ENCODE measurements around the gene ACADSB.

DNA sequence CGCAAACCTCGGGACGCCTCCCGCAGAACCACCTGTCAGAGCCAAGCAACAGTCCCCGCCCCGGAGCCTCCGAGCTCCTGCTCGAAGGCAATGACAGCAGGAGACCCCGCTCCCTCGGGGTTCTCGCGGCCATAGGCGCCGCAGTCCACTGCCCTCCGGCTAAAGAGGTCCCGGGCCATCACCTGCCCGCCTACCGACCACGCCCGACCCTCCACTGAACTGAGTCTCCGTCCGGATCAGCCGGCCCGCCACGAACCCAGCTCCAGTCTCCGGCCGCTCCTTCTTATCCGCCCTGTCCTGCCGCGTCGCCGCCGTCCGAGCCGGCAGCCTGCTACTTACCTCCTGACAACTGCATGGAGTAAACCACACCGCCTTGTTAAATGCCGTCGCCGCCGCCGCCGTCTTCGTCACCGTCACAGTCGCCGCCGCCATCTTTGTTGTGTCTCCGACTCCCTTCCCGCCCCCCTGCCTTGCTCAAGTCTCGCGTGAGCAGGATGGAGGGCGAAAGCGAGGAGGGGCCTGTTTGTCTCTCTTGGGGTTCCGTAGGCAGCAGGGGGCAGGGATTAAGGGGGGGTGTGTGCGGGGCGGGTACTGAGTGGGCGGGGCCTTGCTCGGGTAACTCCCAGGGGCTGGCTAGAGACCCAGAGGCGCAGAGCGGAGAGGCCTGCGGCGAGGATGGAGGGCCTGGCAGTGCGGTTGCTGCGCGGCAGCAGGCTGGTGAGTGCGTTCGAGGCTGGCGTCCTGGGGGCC, at the start of gene ACADSB, which contains the start of gene IKZF5:
- TF ChIP-seq, protein P1, sequence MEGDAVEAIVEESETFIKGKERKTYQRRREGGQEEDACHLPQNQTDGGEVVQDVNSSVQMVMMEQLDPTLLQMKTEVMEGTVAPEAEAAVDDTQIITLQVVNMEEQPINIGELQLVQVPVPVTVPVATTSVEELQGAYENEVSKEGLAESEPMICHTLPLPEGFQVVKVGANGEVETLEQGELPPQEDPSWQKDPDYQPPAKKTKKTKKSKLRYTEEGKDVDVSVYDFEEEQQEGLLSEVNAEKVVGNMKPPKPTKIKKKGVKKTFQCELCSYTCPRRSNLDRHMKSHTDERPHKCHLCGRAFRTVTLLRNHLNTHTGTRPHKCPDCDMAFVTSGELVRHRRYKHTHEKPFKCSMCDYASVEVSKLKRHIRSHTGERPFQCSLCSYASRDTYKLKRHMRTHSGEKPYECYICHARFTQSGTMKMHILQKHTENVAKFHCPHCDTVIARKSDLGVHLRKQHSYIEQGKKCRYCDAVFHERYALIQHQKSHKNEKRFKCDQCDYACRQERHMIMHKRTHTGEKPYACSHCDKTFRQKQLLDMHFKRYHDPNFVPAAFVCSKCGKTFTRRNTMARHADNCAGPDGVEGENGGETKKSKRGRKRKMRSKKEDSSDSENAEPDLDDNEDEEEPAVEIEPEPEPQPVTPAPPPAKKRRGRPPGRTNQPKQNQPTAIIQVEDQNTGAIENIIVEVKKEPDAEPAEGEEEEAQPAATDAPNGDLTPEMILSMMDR (IDR thresholded peaks at IDR 0.05; ENCODE audit: borderline replicate concordance, extremely low read depth, low read length, poor library complexity, severe bottlenecking): no peak
- TF ChIP-seq EZH2 (IDR thresholded peaks at IDR 0.05; ENCODE audit: borderline replicate concordance, low read depth, low read length, severe bottlenecking): no peak

Measured in DND-41 (cell line).